Measurements from ENCODE around the gene DOCK8.

GRCh38 chr9:217950-218349 is 3.3 kb downstream of the DOCK8 start:
- TF ChIP-seq, protein P1, sequence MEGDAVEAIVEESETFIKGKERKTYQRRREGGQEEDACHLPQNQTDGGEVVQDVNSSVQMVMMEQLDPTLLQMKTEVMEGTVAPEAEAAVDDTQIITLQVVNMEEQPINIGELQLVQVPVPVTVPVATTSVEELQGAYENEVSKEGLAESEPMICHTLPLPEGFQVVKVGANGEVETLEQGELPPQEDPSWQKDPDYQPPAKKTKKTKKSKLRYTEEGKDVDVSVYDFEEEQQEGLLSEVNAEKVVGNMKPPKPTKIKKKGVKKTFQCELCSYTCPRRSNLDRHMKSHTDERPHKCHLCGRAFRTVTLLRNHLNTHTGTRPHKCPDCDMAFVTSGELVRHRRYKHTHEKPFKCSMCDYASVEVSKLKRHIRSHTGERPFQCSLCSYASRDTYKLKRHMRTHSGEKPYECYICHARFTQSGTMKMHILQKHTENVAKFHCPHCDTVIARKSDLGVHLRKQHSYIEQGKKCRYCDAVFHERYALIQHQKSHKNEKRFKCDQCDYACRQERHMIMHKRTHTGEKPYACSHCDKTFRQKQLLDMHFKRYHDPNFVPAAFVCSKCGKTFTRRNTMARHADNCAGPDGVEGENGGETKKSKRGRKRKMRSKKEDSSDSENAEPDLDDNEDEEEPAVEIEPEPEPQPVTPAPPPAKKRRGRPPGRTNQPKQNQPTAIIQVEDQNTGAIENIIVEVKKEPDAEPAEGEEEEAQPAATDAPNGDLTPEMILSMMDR (IDR thresholded peaks at IDR 0.05): no peak
- TF ChIP-seq POLR2A (IDR thresholded peaks at IDR 0.05): no peak

All from uterus (tissue), 2 donors.